ENCODE measurements around the gene PPP1R14C.

The PPP1R14C gene

DNA sequence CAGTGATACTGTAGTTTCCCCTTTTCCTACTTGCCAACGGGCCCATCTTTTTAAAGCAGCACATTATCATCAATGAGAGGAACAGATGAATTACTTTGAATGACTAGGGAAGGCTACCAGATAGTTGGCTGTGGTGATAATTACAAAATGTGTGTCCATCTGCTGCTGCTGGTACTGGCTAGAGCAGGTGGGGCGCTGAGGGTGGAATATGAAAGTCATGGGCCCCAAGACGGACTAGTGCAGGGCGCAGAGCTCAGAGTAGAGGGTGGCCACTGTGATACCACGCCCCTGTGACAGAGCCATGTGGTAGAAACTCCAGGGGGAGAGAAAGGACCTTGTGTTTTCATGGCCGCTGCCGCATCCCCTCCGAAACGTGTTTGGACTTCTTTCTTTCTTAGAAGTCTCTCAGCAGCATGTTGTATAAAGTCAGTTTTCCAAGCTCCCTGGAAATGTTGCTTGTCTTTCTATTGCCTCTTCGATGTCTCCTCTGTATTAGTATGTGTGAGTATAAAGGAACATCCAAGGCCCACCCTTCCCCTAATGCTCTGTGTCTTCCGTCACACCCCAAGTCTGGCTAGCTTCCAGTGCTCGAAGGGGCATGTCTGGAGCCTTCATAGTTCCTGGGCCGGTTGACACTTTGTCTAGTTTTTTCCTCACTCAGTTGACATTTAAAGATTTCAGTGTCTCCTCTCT, 88.1 kb downstream of the PPP1R14C start:
- no peak for TF ChIP-seq FOXP2 (optimal IDR thresholded peaks at IDR 0.05; ENCODE audit: borderline replicate concordance, extremely low read depth, extremely low read length, insufficient read depth)
- TF ChIP-seq, protein P1, sequence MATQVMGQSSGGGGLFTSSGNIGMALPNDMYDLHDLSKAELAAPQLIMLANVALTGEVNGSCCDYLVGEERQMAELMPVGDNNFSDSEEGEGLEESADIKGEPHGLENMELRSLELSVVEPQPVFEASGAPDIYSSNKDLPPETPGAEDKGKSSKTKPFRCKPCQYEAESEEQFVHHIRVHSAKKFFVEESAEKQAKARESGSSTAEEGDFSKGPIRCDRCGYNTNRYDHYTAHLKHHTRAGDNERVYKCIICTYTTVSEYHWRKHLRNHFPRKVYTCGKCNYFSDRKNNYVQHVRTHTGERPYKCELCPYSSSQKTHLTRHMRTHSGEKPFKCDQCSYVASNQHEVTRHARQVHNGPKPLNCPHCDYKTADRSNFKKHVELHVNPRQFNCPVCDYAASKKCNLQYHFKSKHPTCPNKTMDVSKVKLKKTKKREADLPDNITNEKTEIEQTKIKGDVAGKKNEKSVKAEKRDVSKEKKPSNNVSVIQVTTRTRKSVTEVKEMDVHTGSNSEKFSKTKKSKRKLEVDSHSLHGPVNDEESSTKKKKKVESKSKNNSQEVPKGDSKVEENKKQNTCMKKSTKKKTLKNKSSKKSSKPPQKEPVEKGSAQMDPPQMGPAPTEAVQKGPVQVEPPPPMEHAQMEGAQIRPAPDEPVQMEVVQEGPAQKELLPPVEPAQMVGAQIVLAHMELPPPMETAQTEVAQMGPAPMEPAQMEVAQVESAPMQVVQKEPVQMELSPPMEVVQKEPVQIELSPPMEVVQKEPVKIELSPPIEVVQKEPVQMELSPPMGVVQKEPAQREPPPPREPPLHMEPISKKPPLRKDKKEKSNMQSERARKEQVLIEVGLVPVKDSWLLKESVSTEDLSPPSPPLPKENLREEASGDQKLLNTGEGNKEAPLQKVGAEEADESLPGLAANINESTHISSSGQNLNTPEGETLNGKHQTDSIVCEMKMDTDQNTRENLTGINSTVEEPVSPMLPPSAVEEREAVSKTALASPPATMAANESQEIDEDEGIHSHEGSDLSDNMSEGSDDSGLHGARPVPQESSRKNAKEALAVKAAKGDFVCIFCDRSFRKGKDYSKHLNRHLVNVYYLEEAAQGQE (IDR thresholded peaks at IDR 0.05; ENCODE audit: insufficient read depth in 1 of 2, low read depth in 2 of 2, low read length in 2 of 2), result no peak
- TF ChIP-seq SIN3A (IDR thresholded peaks at IDR 0.05; ENCODE audit: borderline replicate concordance, insufficient read depth, low read length), result no peak
- TF ChIP-seq POLR2AphosphoS5 (IDR thresholded peaks at IDR 0.05; ENCODE audit: low read depth, low read length), result no peak
- no peak for TF ChIP-seq TAF1 (IDR thresholded peaks at IDR 0.05; ENCODE audit: borderline replicate concordance, insufficient read depth, low read length)

GRCh38 chr6:150231525-150231850, 88.6 kb downstream of the PPP1R14C start:
- TF ChIP-seq FOXP2 (optimal IDR thresholded peaks at IDR 0.05; ENCODE audit: borderline replicate concordance, extremely low read depth, extremely low read length, insufficient read depth) (no peak), TAF1 (IDR thresholded peaks at IDR 0.05; ENCODE audit: borderline replicate concordance, insufficient read depth, low read length) (no peak), SIN3A (IDR thresholded peaks at IDR 0.05; ENCODE audit: borderline replicate concordance, insufficient read depth, low read length) (no peak), POLR2AphosphoS5 (IDR thresholded peaks at IDR 0.05; ENCODE audit: low read depth, low read length) (no peak)
- TF ChIP-seq, protein P1 (IDR thresholded peaks at IDR 0.05; ENCODE audit: insufficient read depth in 1 of 2, low read depth in 2 of 2, low read length in 2 of 2), result no peak

DNA sequence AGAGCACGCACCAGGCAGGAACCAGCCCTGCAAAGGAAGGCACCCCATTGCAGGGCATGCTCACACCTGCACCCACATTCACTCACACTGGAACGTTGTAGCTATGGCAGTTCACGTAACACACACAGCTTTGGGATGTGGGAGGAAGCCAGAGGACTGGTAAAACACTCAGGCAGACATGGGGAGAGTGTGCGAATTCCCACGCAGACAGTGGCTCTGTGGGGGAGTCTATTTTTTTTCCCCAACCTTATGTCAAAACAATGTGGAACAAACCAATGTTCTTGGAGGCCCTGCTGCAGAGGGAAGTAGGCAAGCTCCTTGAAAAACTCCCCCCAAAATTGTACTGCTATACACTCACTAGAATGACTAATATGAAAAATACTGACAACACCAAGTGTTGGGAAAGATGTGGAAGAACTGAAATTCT, 91.0 kb downstream of the PPP1R14C start:
- TF ChIP-seq SIN3A (IDR thresholded peaks at IDR 0.05; ENCODE audit: borderline replicate concordance, insufficient read depth, low read length) (no peak), POLR2AphosphoS5 (IDR thresholded peaks at IDR 0.05; ENCODE audit: low read depth, low read length) (no peak)
- TF ChIP-seq, protein P1 (IDR thresholded peaks at IDR 0.05; ENCODE audit: insufficient read depth in 1 of 2, low read depth in 2 of 2, low read length in 2 of 2), result no peak

GRCh38 chr6:150235218-150235617, 92.4 kb downstream of the PPP1R14C start:
- TF ChIP-seq TAF1 (IDR thresholded peaks at IDR 0.05; ENCODE audit: borderline replicate concordance, insufficient read depth, low read length) (no peak), POLR2AphosphoS5 (IDR thresholded peaks at IDR 0.05; ENCODE audit: low read depth, low read length) (no peak), SIN3A (IDR thresholded peaks at IDR 0.05; ENCODE audit: borderline replicate concordance, insufficient read depth, low read length) (no peak), FOXP2 (optimal IDR thresholded peaks at IDR 0.05; ENCODE audit: borderline replicate concordance, extremely low read depth, extremely low read length, insufficient read depth) (no peak)
- TF ChIP-seq, protein P1 (IDR thresholded peaks at IDR 0.05; ENCODE audit: insufficient read depth in 1 of 2, low read depth in 2 of 2, low read length in 2 of 2), result no peak

DNA sequence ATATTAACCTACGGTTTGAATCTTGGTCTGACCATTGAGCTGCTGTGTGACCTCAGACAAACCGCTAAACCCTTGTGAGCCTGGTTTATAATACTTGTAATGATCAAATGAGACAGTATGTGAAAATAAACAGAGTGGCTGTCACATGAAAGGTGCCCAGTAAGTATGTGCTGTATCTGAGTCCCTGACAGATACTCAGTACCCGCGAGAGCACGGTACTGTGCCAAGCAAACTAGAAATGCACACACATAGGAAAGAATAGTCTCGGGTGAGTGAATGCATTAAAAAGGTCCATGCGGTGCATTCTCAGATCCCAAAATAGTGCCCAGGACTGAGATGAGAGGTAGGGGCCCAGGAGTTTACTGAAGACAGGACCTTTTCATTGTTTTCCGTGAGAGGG, 93.3 kb downstream of the PPP1R14C start:
- TF ChIP-seq POLR2AphosphoS5 (IDR thresholded peaks at IDR 0.05; ENCODE audit: low read depth, low read length), result no peak
- TF ChIP-seq SIN3A (IDR thresholded peaks at IDR 0.05; ENCODE audit: borderline replicate concordance, insufficient read depth, low read length), result no peak
- no peak for TF ChIP-seq FOXP2 (optimal IDR thresholded peaks at IDR 0.05; ENCODE audit: borderline replicate concordance, extremely low read depth, extremely low read length, insufficient read depth)
